AG04450 (cell line): Measurements from ENCODE around the gene TRIM45. TPM values are rescaled to one million over a fixed set of nuclear protein-coding genes. Genes with fewer than 3 reads are reported as not detected.
A peak's percentile ranks its signal among the peaks of the same experiment; 100 is the strongest.

Experiments
- CTCF ChIA-PET: fragments of 300-600, 350-600 bp; formaldehyde crosslinking; extraction: SDS; loops from one replicate; lab custom pipeline; 2022; ENCODE audit warnings: antibody characterized with exemption, inconsistent platforms; lab: Charles Lee
- POLR2A ChIA-PET: fragments of 350-600 bp; formaldehyde crosslinking; extraction: SDS; loops from one replicate; lab custom pipeline; 2021; ENCODE audit warnings: antibody characterized with exemption, inconsistent platforms; lab: Yijun Ruan, JAX
- DNase-seq: peaks from one replicate; pipeline ENCODE4 v3.0.0-alpha.2; 2011; ENCODE audit warnings: low read depth, low spot score
- H3K27ac ChIP-seq: one replicate; pipeline ENCODE4 v1.5.1; 2012; ENCODE audit warnings: low read depth, low read length, control low read depth
- H3K27me3 ChIP-seq: one replicate; pipeline ENCODE4 v1.6.0; 2012; ENCODE audit warnings: low read length; ENCODE audit not compliant: control insufficient read depth, insufficient read depth
- H3K4me3 ChIP-seq: 2 replicates; pipeline ENCODE4 v1.5.1; 2011; ENCODE audit warnings: mild to moderate bottlenecking, low read depth, low read length, control low read depth
- H3K9me3 ChIP-seq: 2 replicates; pipeline ENCODE4 v1.5.1; 2012; ENCODE audit warnings: low read length; ENCODE audit not compliant: control insufficient read depth, insufficient read depth
- polyA plus RNA-seq: library from polyadenylated mRNA; depleted of rRNA; stranded (reverse); fragments of >200 nt; gene quantifications from 2 replicates; pipeline ENCODE4 v1.2.3, GENCODE V29; 2011
- TF ChIP-seq, protein P1 (sequence below): IDR thresholded peaks from 2 replicates; pipeline ENCODE4 v1.5.1; 2011; ENCODE audit warnings: low read depth, low read length, control low read depth, inconsistent platforms

TRIM45 gene
- polyA plus RNA-seq, 1 experiment, result 4.8 TPM

GRCh38 chr1:117070124-117070523 is 51.4 kb downstream of the TRIM45 start:
- no peaks in the 10 kb centered on the region for H3K27me3 ChIP-seq
- no peak overlapping the region for H3K27ac ChIP-seq
- H3K4me3 ChIP-seq, result no peak overlapping the region
- POLR2A ChIA-PET, result no interaction called here
- CTCF ChIA-PET, result interaction anchor here (1.1 to 12.8 kb wide), 6 partner anchors 8 to 496 kb away, joined by 3 to 381 read pairs (median 67); no protein-coding TSS in a partner anchor
- TF ChIP-seq, protein P1, sequence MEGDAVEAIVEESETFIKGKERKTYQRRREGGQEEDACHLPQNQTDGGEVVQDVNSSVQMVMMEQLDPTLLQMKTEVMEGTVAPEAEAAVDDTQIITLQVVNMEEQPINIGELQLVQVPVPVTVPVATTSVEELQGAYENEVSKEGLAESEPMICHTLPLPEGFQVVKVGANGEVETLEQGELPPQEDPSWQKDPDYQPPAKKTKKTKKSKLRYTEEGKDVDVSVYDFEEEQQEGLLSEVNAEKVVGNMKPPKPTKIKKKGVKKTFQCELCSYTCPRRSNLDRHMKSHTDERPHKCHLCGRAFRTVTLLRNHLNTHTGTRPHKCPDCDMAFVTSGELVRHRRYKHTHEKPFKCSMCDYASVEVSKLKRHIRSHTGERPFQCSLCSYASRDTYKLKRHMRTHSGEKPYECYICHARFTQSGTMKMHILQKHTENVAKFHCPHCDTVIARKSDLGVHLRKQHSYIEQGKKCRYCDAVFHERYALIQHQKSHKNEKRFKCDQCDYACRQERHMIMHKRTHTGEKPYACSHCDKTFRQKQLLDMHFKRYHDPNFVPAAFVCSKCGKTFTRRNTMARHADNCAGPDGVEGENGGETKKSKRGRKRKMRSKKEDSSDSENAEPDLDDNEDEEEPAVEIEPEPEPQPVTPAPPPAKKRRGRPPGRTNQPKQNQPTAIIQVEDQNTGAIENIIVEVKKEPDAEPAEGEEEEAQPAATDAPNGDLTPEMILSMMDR, result no peak
- no peak for DNase-seq
- H3K9me3 ChIP-seq, result no peaks in the 10 kb centered on the region

DNA sequence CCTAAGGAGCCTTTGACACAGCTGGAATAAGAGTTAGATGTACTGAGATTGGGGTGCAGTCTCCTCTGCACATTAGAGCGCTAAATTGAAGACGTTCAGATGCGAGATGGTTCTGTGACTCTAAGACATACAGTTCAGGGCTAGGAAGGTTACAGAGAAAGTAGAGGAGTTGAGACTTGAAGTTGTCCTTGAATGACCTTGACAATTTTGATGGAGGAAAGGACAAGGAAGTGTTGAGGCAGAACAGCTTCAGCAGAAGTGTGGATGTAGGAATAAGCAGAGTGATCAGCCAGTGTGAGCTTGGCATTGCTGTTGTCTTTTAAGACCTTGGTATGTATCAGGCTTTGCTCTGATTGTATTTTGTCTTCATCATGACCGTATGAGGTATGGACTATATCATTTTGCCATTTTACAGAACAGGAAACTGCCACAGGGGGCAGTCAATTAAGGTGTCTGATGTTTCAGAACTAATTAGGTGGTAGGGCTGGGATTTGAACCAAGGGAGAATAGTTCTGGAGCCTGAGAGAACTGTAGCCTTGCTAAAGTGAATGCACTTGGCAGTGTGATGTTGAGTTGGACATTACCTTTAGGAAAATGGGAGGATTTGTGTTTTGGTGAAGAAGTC is 52.2 kb downstream of the TRIM45 start:
- H3K27me3 ChIP-seq, result no peaks in the 10 kb centered on the region
- TF ChIP-seq, protein P1, result no peak
- DNase-seq, result no peak
- H3K9me3 ChIP-seq, result no peaks in the 10 kb centered on the region
- no peak overlapping the region for H3K4me3 ChIP-seq
- POLR2A ChIA-PET, result no interaction called here
- CTCF ChIA-PET, result interaction anchor here (0.8 to 12.8 kb wide), 9 partner anchors 9 to 689 kb away, joined by 3 to 381 read pairs (median 15); partner anchors contain the start of gene TTF2
- H3K27ac ChIP-seq, result no peak overlapping the region

DNA sequence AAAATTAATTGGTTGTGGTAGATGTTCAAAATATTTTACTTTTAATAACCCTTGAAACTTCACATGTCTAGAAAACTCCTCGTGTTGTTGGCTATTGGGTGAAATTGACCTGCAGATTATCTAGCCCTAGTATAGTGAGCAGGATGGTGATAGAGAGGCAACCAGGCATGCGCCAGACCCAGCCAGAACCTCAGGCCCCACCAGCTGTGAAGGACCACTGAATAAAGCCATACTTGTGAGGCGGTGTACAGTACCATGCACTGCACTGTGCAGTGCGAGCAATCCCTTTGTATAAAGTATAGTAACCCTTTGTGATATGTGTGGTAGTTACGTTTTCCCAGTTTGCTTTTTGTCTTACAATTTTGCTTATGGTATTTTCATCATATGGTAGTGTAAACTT is 53.0 kb downstream of the TRIM45 start:
- Histone ChIP-seq H3K4me3 (no peak overlapping the region), H3K27me3 (no peaks in the 10 kb centered on the region), H3K9me3 (no peaks in the 10 kb centered on the region), H3K27ac (no peak overlapping the region)
- no peak for DNase-seq
- ChIA-PET POLR2A (interaction anchor here (1.2 kb wide), 1 partner anchor 60 kb away, joined by 3 read pairs; no protein-coding TSS in a partner anchor), CTCF (interaction anchor here (0.6 to 12.8 kb wide), 53 partner anchors 8 to 690 kb away, joined by 3 to 381 read pairs (median 4); partner anchors contain the start of gene TTF2)
- TF ChIP-seq, protein P1, result no peak

DNA sequence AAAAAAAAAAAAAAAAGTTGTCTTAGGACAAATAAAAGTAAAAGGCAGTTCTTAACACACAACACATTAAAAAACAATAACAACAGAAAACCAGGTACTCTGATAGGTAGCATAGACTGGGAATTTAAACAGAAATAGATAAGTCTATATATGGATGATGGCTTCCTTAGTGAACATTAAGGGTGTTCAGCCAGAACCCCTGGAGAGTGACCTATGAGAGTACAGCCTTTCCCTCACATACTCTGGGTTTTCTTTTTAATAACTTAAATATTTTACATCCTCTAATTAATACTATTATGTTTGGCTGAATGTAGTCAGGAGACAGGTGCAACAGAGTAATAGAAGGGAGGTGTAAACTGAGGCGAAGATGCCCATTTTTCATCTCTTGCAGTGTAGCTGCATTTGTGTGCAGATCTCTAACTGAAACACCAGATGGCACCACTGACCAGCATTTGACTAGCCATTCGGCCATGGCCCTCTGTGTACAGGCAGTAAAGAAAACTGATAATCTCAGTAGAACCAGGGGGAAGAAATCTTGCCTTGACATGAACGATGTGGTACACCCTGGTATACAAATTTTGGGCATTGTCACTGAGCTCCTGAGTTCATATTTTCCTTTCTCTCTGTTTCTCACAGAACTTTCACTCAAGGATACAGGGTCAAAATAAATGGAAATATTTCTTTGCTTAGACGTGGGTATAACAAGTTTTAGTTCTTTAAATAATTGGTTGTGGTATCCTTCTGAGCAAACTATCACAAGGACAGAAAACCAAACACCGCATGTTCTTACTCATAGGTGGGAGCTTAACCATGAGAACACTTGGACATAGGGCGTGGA is 53.8 kb downstream of the TRIM45 start:
- Histone ChIP-seq H3K27ac (no peak overlapping the region), H3K27me3 (no peaks in the 10 kb centered on the region), H3K4me3 (no peak overlapping the region), H3K9me3 (no peaks in the 10 kb centered on the region)
- ChIA-PET POLR2A (interaction anchor here (0.9 to 1.2 kb wide), 2 partner anchors 61 to 217 kb away, joined by 3 read pairs; no protein-coding TSS in a partner anchor), CTCF (interaction anchor here (0.6 to 12.8 kb wide), 54 partner anchors 8 to 691 kb away, joined by 3 to 381 read pairs (median 4); partner anchors contain the start of gene TTF2)
- TF ChIP-seq, protein P1, result peak; percentile 90
- peak; percentile 41 for DNase-seq
